Activated T-helper 2 cell treated with anti-CD3 and anti-CD28 coated beads, Interferon-gamma antibody, Interleukin-2, Interleukin-4, amounts not matched to agents 10 μg/mL and 5 μg/mL and 100 μg/mL, durations not matched to agents 14 hours and 24 hours and 36 hours (primary cell): ENCODE measurements around the gene WHAMM. TPM values are rescaled to one million over a fixed set of nuclear protein-coding genes. Genes with fewer than 3 reads are reported as not detected.
"Not testable (repeated sequence)": the region's sequence is repeated elsewhere in the genome, so short reads cannot be mapped to it uniquely, and the experiment has no call there.

Experiments
- DNase-seq: peaks from one replicate; pipeline ENCODE4 v3.0.0; 2021; ENCODE audit warnings: low spot score
- H3K27ac Mint-ChIP-seq: one replicate; pipeline ENCODE4 v1.8.0; 2021; ENCODE audit warnings: mixed read lengths
- H3K27me3 Mint-ChIP-seq: one replicate; pipeline ENCODE4 v1.8.0; 2021; ENCODE audit warnings: low read depth, mixed read lengths
- H3K36me3 Mint-ChIP-seq: one replicate; pipeline ENCODE4 v1.8.0; 2021; ENCODE audit warnings: low read depth, mixed read lengths
- H3K4me1 Mint-ChIP-seq: one replicate; pipeline ENCODE4 v1.8.0; 2021; ENCODE audit warnings: low read depth, mixed read lengths
- H3K4me3 Mint-ChIP-seq: one replicate; pipeline ENCODE4 v1.8.0; 2021; ENCODE audit warnings: low read depth, mild to moderate bottlenecking, moderate library complexity, mixed read lengths
- H3K9me3 Mint-ChIP-seq: one replicate; pipeline ENCODE4 v1.8.0; 2021; ENCODE audit warnings: mixed read lengths
- intact Hi-C: fragments of 100-400 bp; cut with micrococcal nuclease; formaldehyde crosslinking; loops from one replicate; pipeline ENCODE4 v1.15.1; 2023
- total RNA-seq: library from RNA; stranded (reverse); gene quantifications from 2 replicates; pipeline ENCODE4 v1.2.3, GENCODE V29; 2022

The WHAMM gene
- total RNA-seq, 1 donor from 2014 or later: 4.2 TPM

GRCh38 chr15:82865981-82866380, 56.6 kb downstream of the WHAMM start:
- intact Hi-C loops, H3K9me3 Mint-ChIP-seq, H3K27me3 Mint-ChIP-seq, H3K36me3 Mint-ChIP-seq, H3K4me3 Mint-ChIP-seq, H3K4me1 Mint-ChIP-seq, H3K27ac Mint-ChIP-seq, DNase-seq: not testable (repeated sequence)

GRCh38 chr15:82870727-82871320, 61.4 kb downstream of the WHAMM start:
- intact Hi-C loops: no loop called here
- Mint-ChIP-seq H3K36me3 (no peaks in the 10 kb centered on the region), H3K27me3 (no peaks in the 10 kb centered on the region), H3K4me3 (no peak overlapping the region), H3K27ac (no peak overlapping the region), H3K9me3 (no peaks in the 10 kb centered on the region), H3K4me1 (peaks cover 1% of the 10 kb centered on the region)
- DNase-seq: no peak

DNA sequence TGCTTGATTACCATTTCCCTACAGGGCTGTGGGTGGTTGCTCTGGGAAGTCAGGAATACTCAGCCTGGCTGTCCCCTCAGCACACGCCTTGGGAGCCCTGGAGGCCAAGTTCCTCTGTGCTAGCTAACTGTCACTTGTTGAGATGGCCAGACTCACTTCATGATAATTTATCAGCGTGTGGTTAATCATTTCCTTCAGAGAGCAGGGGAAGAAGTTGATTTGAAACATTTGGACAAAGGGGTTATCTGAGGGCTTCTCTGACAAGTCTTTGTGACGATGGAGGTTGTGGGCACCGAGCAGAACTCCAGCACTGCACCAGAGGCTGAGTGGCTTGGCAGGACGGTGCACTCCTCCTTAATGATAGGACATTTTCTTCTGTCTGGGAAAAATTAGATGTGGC, 61.9 kb downstream of the WHAMM start:
- H3K9me3 Mint-ChIP-seq: no peaks in the 10 kb centered on the region
- no peak overlapping the region for H3K27ac Mint-ChIP-seq
- no peak overlapping the region for H3K4me3 Mint-ChIP-seq
- no peaks in the 10 kb centered on the region for H3K27me3 Mint-ChIP-seq
- peaks cover 1% of the 10 kb centered on the region for H3K4me1 Mint-ChIP-seq
- no peak for DNase-seq
- intact Hi-C loops: no loop called here
- no peaks in the 10 kb centered on the region for H3K36me3 Mint-ChIP-seq

DNA sequence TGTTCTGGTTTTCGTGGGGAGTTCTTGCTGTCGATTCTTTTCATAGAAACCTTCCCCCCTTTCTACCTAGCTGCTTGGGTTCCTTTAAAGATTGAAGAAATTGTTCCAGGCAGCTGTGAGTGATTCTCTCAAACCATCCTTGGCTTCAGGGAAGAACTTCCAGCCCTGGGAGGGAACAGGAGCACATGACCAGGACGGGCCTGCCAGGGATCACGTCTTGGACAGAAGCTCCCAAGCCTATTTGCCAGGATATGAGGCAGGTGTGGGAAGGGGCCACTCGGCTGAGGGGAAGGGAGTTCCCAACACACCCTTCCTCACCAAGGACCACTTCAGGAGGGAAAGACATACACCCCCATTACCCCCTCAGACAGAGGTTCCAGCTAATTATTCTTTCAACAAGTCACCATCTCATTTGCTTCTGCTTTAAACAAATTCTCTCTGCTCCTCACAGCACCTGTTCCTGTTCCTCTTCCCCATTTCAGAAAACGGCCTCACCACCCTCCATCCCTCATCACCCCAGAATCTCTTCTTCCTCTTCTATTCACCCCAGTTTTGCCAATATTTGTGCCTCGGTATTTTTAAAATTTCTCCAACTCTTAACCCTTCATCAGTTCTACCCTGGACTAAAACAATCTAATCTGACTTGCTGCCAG, 62.5 kb downstream of the WHAMM start:
- no peaks in the 10 kb centered on the region for H3K36me3 Mint-ChIP-seq
- H3K27ac Mint-ChIP-seq: no peak overlapping the region
- DNase-seq: no peak
- peaks cover 1% of the 10 kb centered on the region for H3K4me1 Mint-ChIP-seq
- no peaks in the 10 kb centered on the region for H3K9me3 Mint-ChIP-seq
- H3K27me3 Mint-ChIP-seq: no peaks in the 10 kb centered on the region
- no peak overlapping the region for H3K4me3 Mint-ChIP-seq
- intact Hi-C loops: no loop called here

DNA sequence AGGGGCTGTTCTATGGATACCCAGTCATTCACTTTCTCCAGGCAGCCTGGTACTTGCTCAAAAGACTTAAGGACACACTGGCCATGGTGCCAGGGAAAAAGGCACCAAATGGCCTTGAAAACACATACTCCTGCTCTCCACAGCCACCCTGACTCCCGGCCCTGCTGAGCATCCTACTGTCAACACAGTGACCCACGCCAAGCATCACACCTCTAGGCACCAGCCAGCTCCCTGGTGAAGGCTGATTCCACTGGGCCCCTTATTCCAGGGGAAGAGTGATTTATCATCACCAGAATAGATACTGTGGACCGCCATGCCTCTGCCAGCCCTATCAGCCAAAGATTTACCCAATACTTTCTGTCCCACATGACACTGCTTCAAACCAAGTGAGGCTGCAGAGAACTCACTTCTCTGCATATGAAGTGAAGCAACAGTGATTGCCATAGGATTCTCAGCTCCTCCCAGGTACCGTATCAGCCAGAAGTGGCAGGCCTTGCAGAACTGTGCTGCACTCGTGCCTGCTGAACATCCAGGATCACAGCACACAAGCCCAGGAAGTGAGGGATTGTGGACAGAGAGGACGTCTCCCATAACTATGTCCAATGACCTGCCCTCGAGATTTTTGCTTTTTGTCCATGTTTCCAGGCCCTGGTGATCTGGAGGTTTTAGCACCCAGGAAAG, 63.7 kb downstream of the WHAMM start:
- Mint-ChIP-seq H3K27ac (no peak overlapping the region), H3K36me3 (no peaks in the 10 kb centered on the region), H3K4me3 (no peak overlapping the region), H3K9me3 (no peaks in the 10 kb centered on the region), H3K27me3 (no peaks in the 10 kb centered on the region), H3K4me1 (peaks cover 1% of the 10 kb centered on the region)
- intact Hi-C loops: no loop called here
- DNase-seq: no peak

DNA sequence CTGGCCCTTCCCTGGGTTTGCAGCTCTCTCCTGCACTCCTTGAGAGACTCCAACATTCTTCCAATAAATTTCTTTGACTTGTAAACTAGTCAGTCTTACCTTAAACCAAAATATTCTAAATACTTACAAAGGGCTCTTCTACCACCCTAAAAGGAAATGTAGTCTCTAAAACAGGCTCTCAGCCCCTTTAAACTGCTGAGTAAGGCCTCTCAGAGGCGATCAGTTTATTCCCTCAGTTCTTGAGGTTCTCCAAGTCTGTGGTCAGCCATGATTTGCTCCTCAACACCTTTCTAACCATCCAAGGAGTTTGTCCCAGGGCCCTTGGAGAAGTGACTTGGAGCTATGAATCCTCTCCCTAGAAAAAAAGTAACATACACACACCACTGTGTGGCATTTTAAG, 64.8 kb downstream of the WHAMM start:
- H3K9me3 Mint-ChIP-seq: no peaks in the 10 kb centered on the region
- peaks cover 1% of the 10 kb centered on the region for H3K4me1 Mint-ChIP-seq
- no peak overlapping the region for H3K4me3 Mint-ChIP-seq
- no peaks in the 10 kb centered on the region for H3K36me3 Mint-ChIP-seq
- H3K27ac Mint-ChIP-seq: no peak overlapping the region
- no peaks in the 10 kb centered on the region for H3K27me3 Mint-ChIP-seq
- intact Hi-C loops: no loop called here
- no peak for DNase-seq

DNA sequence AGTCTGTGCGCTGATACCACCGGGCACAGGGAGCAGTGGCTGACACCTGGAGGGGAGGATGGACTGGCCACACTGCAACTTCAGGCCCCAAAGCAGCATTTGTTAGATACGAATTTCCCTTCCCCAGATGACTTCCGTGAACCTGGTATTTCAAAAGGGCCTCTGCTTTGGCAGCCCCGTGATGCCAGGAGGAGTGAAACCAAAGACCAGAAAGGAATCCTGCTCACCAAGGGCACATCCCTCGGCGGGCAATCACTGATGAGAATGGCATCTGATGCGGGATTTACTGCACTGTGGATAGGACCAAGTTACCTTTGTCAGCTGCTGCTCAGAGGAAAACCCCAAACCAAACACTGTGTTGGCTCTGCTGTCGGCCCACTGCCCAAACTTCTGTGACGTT, 65.5 kb downstream of the WHAMM start:
- no peak overlapping the region for H3K4me3 Mint-ChIP-seq
- no peaks in the 10 kb centered on the region for H3K36me3 Mint-ChIP-seq
- DNase-seq: no peak
- no peaks in the 10 kb centered on the region for H3K9me3 Mint-ChIP-seq
- H3K4me1 Mint-ChIP-seq: peaks cover 1% of the 10 kb centered on the region
- no peaks in the 10 kb centered on the region for H3K27me3 Mint-ChIP-seq
- no peak overlapping the region for H3K27ac Mint-ChIP-seq
- intact Hi-C loops: no loop called here

GRCh38 chr15:82875411-82876003, 66.1 kb downstream of the WHAMM start:
- Mint-ChIP-seq H3K4me3 (no peak overlapping the region), H3K4me1 (peaks cover 1% of the 10 kb centered on the region), H3K27ac (no peak overlapping the region), H3K36me3 (peaks cover 2% of the 10 kb centered on the region), H3K27me3 (peaks cover 2% of the 10 kb centered on the region), H3K9me3 (no peaks in the 10 kb centered on the region)
- no peak for DNase-seq
- intact Hi-C loops: no loop called here

GRCh38 chr15:82877825-82878224, 68.4 kb downstream of the WHAMM start:
- H3K36me3 Mint-ChIP-seq: peaks cover 5% of the 10 kb centered on the region
- no peaks in the 10 kb centered on the region for H3K9me3 Mint-ChIP-seq
- H3K27ac Mint-ChIP-seq: no peak overlapping the region
- intact Hi-C loops: no loop called here
- no peaks in the 10 kb centered on the region for H3K4me1 Mint-ChIP-seq
- H3K4me3 Mint-ChIP-seq: no peak overlapping the region
- DNase-seq: no peak
- H3K27me3 Mint-ChIP-seq: peaks cover 3% of the 10 kb centered on the region

GRCh38 chr15:82878325-82878724, 68.9 kb downstream of the WHAMM start:
- Mint-ChIP-seq H3K4me3 (no peak overlapping the region), H3K36me3 (peaks cover 5% of the 10 kb centered on the region), H3K4me1 (no peaks in the 10 kb centered on the region), H3K9me3 (no peaks in the 10 kb centered on the region), H3K27me3 (peaks cover 3% of the 10 kb centered on the region), H3K27ac (no peak overlapping the region)
- intact Hi-C loops: no loop called here
- no peak for DNase-seq

DNA sequence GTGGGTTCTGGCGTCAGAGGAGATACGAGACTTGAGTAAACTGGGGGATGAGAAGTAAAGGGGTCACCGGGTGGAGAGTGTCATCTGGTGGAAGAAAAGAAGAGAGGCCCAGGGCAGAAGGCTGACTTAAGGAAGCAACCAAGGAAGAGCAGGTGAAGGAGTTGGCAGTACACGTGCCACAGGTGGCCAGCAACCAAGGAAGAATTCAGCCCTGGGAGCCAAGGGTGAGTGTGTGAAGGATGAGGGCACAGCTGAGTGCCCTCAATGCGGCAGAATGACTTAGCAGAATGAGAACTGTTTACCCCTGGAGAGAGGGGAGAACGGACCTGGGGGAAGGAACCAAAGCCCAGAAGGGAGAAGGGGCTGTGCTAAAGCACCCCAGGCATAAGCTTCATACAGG, 71.3 kb downstream of the WHAMM start:
- no peak overlapping the region for H3K4me3 Mint-ChIP-seq
- no peaks in the 10 kb centered on the region for H3K4me1 Mint-ChIP-seq
- no peak for DNase-seq
- peaks cover 5% of the 10 kb centered on the region for H3K36me3 Mint-ChIP-seq
- no peaks in the 10 kb centered on the region for H3K9me3 Mint-ChIP-seq
- no peak overlapping the region for H3K27ac Mint-ChIP-seq
- H3K27me3 Mint-ChIP-seq: peaks cover 3% of the 10 kb centered on the region
- intact Hi-C loops: no loop called here

GRCh38 chr15:82881747-82882146, 72.3 kb downstream of the WHAMM start:
- intact Hi-C loops: no loop called here
- no peak overlapping the region for H3K27ac Mint-ChIP-seq
- peaks cover 5% of the 10 kb centered on the region for H3K36me3 Mint-ChIP-seq
- no peaks in the 10 kb centered on the region for H3K4me1 Mint-ChIP-seq
- no peaks in the 10 kb centered on the region for H3K9me3 Mint-ChIP-seq
- no peak for DNase-seq
- H3K4me3 Mint-ChIP-seq: no peak overlapping the region
- peaks cover 3% of the 10 kb centered on the region for H3K27me3 Mint-ChIP-seq

GRCh38 chr15:82882273-82882928, 73.0 kb downstream of the WHAMM start:
- Mint-ChIP-seq H3K36me3 (peaks cover 5% of the 10 kb centered on the region), H3K4me1 (no peaks in the 10 kb centered on the region), H3K27me3 (peaks cover 3% of the 10 kb centered on the region), H3K4me3 (no peak overlapping the region), H3K9me3 (no peaks in the 10 kb centered on the region), H3K27ac (no peak overlapping the region)
- intact Hi-C loops: no loop called here
- no peak for DNase-seq
